Spinal cord (tissue), 10 donors: ENCODE measurements around the gene COPS9. TPM values are rescaled to one million over a fixed set of nuclear protein-coding genes. Genes with fewer than 3 reads are reported as not detected.

Experiments
- DNase-seq, 6 donors: peaks; one replicate each; pipeline versions ENCODE4 v3.0.0 to v3.0.0-alpha.2; 2013 to 2015; ENCODE audit warnings: low spot score in 6 of 6, low read depth in 4 of 6
- H3K27ac ChIP-seq: one replicate; pipeline ENCODE4 v1.5.1; 2013; ENCODE audit warnings: low read depth, low read length, control low read depth
- H3K27me3 ChIP-seq: one replicate; pipeline ENCODE4 v1.6.1; 2013; ENCODE audit warnings: low read length; ENCODE audit not compliant: control insufficient read depth, insufficient read depth
- H3K36me3 ChIP-seq: one replicate; pipeline ENCODE4 v1.6.1; 2013; ENCODE audit warnings: low read length; ENCODE audit not compliant: control insufficient read depth, insufficient read depth
- H3K4me1 ChIP-seq: one replicate; pipeline ENCODE4 v1.6.1; 2013; ENCODE audit warnings: low read length; ENCODE audit not compliant: control insufficient read depth, insufficient read depth
- H3K4me3 ChIP-seq: one replicate; pipeline ENCODE4 v1.5.1; 2013; ENCODE audit warnings: low read depth, low read length, control low read depth
- H3K9me3 ChIP-seq: one replicate; pipeline ENCODE4 v1.6.1; 2013; ENCODE audit warnings: low read length; ENCODE audit not compliant: control insufficient read depth, insufficient read depth
- WGBS: methylation state at CpG from one replicate; pipeline ENCODE4 v1.1.5; 2013; ENCODE audit warnings: missing lambda C conversion rate; ENCODE audit not compliant: insufficient coverage; 5-methylcytosine and 5-hydroxymethylcytosine counted together
- polyA plus RNA-seq, 2 donors: library from polyadenylated mRNA; unstranded; fragments of 120-200 nt; gene quantifications; one replicate each; pipeline ENCODE4 v1.2.1, GENCODE V29; 2013; ENCODE audit not compliant: insufficient read length in 2 of 2
- total RNA-seq, 2 donors: library from RNA; depleted of rRNA in 1 of 2; stranded (reverse); fragments of 120-200 nt in 1 of 2; fragments of >200 nt in 1 of 2; gene quantifications; one replicate each; pipeline versions ENCODE4 v1.2.3 to v1.2.4, GENCODE V29; 2013 to 2014
- donor health status: healthy.

Gene COPS9
- total and polyA plus RNA-seq, 4 donors = 90.3 to 219 (median 156) TPM

GRCh38 chr2:240124651-240125030 is 11.5 kb downstream of the COPS9 start:
- Histone ChIP-seq H3K4me1 (no peaks in the 10 kb centered on the region), H3K9me3 (no peaks in the 10 kb centered on the region), H3K27ac (no peak overlapping the region), H3K27me3 (no peaks in the 10 kb centered on the region), H3K36me3 (peaks cover 48% of the 10 kb centered on the region), H3K4me3 (no peak overlapping the region)
- 82% methylated on average over 5 of the region's 8 CpGs for WGBS
- no peak for DNase-seq

GRCh38 chr2:240123821-240124650 is 12.1 kb downstream of the COPS9 start:
- Histone ChIP-seq H3K36me3 (peaks cover 42% of the 10 kb centered on the region), H3K9me3 (no peaks in the 10 kb centered on the region), H3K4me1 (no peaks in the 10 kb centered on the region), H3K27ac (no peak overlapping the region), H3K27me3 (no peaks in the 10 kb centered on the region), H3K4me3 (no peak overlapping the region)
- DNase-seq = no peak
- 81% methylated on average over 12 of the region's 24 CpGs for WGBS

- 65% methylated on average over 11 of the region's 11 CpGs for WGBS
These were observed 14.4 kb downstream of the COPS9 start for GRCh38 chr2:240121675-240122074.

DNA sequence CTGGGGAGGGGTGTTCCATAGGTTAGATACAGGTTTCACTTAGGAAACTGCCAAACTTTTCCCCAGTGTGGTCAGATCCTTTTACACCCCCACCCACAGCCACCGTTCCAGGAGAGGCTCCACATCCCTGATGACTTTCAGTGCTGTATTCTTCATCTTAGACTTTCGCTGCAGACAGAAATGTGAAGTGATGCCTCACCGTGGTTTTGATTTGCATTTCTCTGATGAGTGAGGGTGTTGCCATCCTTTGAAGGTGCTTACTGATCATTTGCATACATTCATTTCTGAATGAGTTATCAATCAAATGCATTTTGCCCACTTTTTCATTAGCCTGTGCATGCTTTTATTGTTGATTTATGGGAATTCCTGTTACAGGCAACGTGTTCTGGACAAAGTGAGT is 14.9 kb downstream of the COPS9 start:
- Histone ChIP-seq H3K27me3 (no peaks in the 10 kb centered on the region), H3K9me3 (no peaks in the 10 kb centered on the region), H3K4me1 (no peaks in the 10 kb centered on the region), H3K4me3 (no peak overlapping the region), H3K27ac (no peak overlapping the region), H3K36me3 (peaks cover 16% of the 10 kb centered on the region)
- DNase-seq = no peak
- no CpG with 5 or more reads among the region's 4 CpGs for WGBS

More at GRCh38 chr2:240121675-240122074, 14.4 kb downstream of the COPS9 start:
- H3K27me3 ChIP-seq = no peaks in the 10 kb centered on the region
- DNase-seq = no peak
- no peak overlapping the region for H3K27ac ChIP-seq
- H3K9me3 ChIP-seq = no peaks in the 10 kb centered on the region
- no peaks in the 10 kb centered on the region for H3K4me1 ChIP-seq
- peaks cover 21% of the 10 kb centered on the region for H3K36me3 ChIP-seq
- H3K4me3 ChIP-seq = no peak overlapping the region

DNA sequence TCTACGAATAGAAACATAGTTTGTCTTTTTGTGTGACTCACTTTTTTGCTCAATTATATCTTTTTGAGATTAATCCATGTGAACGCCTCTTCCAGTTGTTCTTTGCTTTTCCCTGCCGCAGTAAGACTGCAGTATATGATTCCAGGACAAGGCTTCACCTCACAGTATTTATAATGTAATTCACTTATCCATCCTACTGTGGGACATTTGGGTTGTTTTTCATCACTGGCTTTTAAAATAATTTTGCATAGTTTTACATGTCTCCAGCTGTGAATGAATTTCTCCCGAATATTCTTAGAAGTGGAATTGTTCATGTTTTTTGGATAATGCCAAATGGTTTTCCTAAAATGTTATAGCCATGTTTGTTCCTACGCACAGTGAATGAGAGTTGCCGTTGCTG is 21.9 kb downstream of the COPS9 start:
- Histone ChIP-seq H3K4me3 (no peak overlapping the region), H3K27ac (no peak overlapping the region), H3K9me3 (no peaks in the 10 kb centered on the region), H3K4me1 (no peaks in the 10 kb centered on the region), H3K36me3 (no peaks in the 10 kb centered on the region), H3K27me3 (peaks cover 4% of the 10 kb centered on the region)
- DNase-seq = no peak
- WGBS = 83% methylated on average over 2 of the region's 6 CpGs

DNA sequence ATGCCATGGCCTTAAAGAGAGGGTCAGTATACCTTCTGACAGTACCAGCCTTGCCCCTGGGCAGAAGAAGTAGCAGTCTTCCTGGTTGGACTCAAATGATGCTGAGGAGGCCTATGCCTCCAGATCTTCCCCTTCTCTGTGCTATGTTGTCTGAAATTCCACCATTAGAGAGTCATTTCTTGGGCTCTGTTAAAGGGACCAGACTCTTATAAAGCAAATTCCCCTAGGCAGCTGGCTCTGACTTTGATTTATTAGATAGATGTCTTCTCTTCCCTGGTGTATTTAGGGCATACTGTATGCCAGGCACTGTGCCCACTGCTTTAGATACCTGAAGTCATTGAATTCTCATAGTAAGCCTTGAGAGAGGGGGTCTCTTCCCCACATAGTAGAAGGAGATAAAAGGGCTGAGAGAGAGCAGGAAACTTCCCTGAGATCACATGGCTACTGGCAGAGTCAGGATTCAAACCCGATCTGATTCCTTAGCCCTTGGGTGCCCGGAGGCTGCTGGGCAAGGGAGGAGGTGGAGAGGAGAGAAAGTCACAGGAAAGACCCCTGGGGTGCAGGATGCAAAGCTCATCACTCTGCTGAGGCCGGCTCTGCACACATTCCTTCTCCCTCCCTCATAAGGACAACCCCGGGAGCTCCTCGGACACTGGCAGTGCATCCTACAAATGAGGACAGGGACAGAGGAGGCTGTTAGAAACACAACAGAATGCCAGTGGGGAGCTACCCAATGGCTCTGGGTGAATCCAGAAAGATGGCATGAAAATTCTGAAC is 23.0 kb downstream of the COPS9 start:
- Histone ChIP-seq H3K27me3 (peaks cover 4% of the 10 kb centered on the region), H3K9me3 (no peaks in the 10 kb centered on the region), H3K4me1 (no peaks in the 10 kb centered on the region), H3K36me3 (no peaks in the 10 kb centered on the region), H3K4me3 (no peak overlapping the region), H3K27ac (no peak overlapping the region)
- WGBS = 0% methylated on average over 1 of the region's 5 CpGs
- DNase-seq = no peak

DNA sequence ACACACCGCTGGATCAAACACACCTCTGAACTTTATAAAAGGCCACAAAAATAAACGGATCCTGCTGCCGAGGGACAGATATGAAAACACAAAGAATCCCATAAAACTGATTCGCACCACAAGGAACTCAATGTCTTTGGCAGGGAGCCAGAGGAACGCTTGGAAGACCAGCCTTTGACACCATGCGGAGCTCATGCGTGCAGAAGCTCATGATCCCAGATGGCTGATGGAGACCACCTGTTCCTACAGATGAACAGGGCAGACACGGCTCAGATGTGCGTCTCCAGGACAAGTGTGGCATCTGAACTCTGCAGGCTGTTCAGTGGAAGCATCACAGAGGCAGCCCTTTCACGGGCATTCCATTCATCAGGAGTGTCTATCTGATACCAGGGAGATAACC is 24.9 kb downstream of the COPS9 start:
- peak in 2 of 6 donors; percentile 29 to 47 for DNase-seq
- Histone ChIP-seq H3K4me3 (no peak overlapping the region), H3K27ac (no peak overlapping the region), H3K36me3 (no peaks in the 10 kb centered on the region), H3K4me1 (no peaks in the 10 kb centered on the region), H3K27me3 (peaks cover 4% of the 10 kb centered on the region), H3K9me3 (no peaks in the 10 kb centered on the region)
- 50% methylated on average over 9 of the region's 10 CpGs for WGBS

DNA sequence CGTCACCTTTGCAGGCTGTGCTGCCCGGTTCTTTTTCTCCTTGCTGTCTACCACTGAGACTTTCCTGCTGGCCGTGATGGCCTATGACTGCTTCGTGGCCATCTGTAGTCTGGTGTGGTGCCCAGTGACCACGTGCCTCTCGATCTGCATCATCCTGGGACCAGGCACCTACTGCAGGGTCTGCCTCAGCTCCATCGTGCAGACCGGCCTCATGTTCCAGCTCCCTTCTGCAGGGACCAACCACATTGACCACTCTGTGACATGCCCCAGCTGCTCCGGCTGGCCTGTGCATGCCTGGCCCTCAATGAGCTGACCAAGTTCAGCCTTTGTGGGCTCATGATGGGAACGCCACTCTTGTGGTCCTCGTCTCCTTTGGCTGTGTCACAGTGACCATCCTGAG is 26.7 kb downstream of the COPS9 start:
- Histone ChIP-seq H3K9me3 (no peaks in the 10 kb centered on the region), H3K27ac (no peak overlapping the region), H3K27me3 (peaks cover 4% of the 10 kb centered on the region), H3K4me1 (no peaks in the 10 kb centered on the region), H3K36me3 (no peaks in the 10 kb centered on the region), H3K4me3 (no peak overlapping the region)
- 79% methylated on average over 11 of the region's 11 CpGs for WGBS
- no peak for DNase-seq

DNA sequence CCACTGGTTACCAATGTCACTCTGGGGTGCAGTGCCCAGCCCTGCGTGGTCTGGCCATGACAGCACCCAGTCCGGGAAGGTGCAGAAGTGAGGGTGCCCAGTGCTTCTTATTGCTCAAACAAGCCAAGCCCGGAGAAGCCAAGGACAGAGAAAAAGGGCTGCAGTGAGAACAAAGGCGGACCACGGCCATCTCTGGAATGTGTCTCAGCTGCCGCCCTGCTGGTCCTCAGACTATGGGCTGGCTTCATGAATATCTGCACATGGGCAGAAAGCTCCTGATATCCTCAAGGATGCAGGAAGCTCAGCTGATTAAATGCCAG is 28.7 kb downstream of the COPS9 start:
- no peak for DNase-seq
- Histone ChIP-seq H3K36me3 (no peaks in the 10 kb centered on the region), H3K9me3 (no peaks in the 10 kb centered on the region), H3K4me3 (no peak overlapping the region), H3K27me3 (no peaks in the 10 kb centered on the region), H3K4me1 (no peaks in the 10 kb centered on the region), H3K27ac (no peak overlapping the region)
- 64% methylated on average over 6 of the region's 6 CpGs for WGBS
